ENCODE data around the gene ACBD3.

Gene ACBD3

GRCh38 chr1:226098870-226099835 is 87.4 kb downstream of the ACBD3 start:
- Histone ChIP-seq H3K9ac (ENCODE audit: low read depth, low read length) (no peak overlapping the region), H3K9me3 (ENCODE audit: insufficient read depth, low read length, severe bottlenecking) (no peaks in the 10 kb centered on the region), H3K79me2 (ENCODE audit: insufficient read depth, low read length) (no peaks in the 10 kb centered on the region), H4K20me1 (ENCODE audit: insufficient read depth, low read length) (no peaks in the 10 kb centered on the region), H3K4me1 (ENCODE audit: insufficient read depth, low read length) (no peaks in the 10 kb centered on the region), H3K36me3 (ENCODE audit: insufficient read depth, low read length) (no peaks in the 10 kb centered on the region), H3K4me3 (ENCODE audit: low read depth in 1 of 2, low read length in 2 of 2) (no peak overlapping the region), H2AFZ (ENCODE audit: low read depth, low read length) (no peak overlapping the region), H3K27ac (ENCODE audit: low read length) (no peak overlapping the region), H3K4me2 (ENCODE audit: insufficient read depth, low read length) (no peak overlapping the region), H3K27me3 (ENCODE audit: insufficient read depth, low read length, poor library complexity) (peaks cover 8% of the 10 kb centered on the region)
- ATAC-seq (ENCODE audit: insufficient read depth, low read depth) (no peak), DNase-seq (no peak)
- TF ChIP-seq EZH2 (IDR thresholded peaks at IDR 0.05; ENCODE audit: borderline replicate concordance, low read depth, low read length, severe bottlenecking), result no peak
- TF ChIP-seq, protein P1, sequence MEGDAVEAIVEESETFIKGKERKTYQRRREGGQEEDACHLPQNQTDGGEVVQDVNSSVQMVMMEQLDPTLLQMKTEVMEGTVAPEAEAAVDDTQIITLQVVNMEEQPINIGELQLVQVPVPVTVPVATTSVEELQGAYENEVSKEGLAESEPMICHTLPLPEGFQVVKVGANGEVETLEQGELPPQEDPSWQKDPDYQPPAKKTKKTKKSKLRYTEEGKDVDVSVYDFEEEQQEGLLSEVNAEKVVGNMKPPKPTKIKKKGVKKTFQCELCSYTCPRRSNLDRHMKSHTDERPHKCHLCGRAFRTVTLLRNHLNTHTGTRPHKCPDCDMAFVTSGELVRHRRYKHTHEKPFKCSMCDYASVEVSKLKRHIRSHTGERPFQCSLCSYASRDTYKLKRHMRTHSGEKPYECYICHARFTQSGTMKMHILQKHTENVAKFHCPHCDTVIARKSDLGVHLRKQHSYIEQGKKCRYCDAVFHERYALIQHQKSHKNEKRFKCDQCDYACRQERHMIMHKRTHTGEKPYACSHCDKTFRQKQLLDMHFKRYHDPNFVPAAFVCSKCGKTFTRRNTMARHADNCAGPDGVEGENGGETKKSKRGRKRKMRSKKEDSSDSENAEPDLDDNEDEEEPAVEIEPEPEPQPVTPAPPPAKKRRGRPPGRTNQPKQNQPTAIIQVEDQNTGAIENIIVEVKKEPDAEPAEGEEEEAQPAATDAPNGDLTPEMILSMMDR (IDR thresholded peaks at IDR 0.05; ENCODE audit: borderline replicate concordance, extremely low read depth, low read length, poor library complexity, severe bottlenecking), result no peak

GRCh38 chr1:226097866-226098625 is 88.5 kb downstream of the ACBD3 start:
- no peak for DNase-seq
- Histone ChIP-seq H3K79me2 (ENCODE audit: insufficient read depth, low read length) (no peaks in the 10 kb centered on the region), H3K9ac (ENCODE audit: low read depth, low read length) (no peak overlapping the region), H3K4me2 (ENCODE audit: insufficient read depth, low read length) (no peak overlapping the region), H3K27ac (ENCODE audit: low read length) (no peak overlapping the region), H3K9me3 (ENCODE audit: insufficient read depth, low read length, severe bottlenecking) (no peaks in the 10 kb centered on the region), H3K4me1 (ENCODE audit: insufficient read depth, low read length) (no peaks in the 10 kb centered on the region), H4K20me1 (ENCODE audit: insufficient read depth, low read length) (no peaks in the 10 kb centered on the region), H3K4me3 (ENCODE audit: low read depth in 1 of 2, low read length in 2 of 2) (no peak overlapping the region), H2AFZ (ENCODE audit: low read depth, low read length) (no peak overlapping the region), H3K36me3 (ENCODE audit: insufficient read depth, low read length) (no peaks in the 10 kb centered on the region), H3K27me3 (ENCODE audit: insufficient read depth, low read length, poor library complexity) (peaks cover 8% of the 10 kb centered on the region)
- no peak for TF ChIP-seq EZH2 (IDR thresholded peaks at IDR 0.05; ENCODE audit: borderline replicate concordance, low read depth, low read length, severe bottlenecking)
- TF ChIP-seq, protein P1 (IDR thresholded peaks at IDR 0.05; ENCODE audit: borderline replicate concordance, extremely low read depth, low read length, poor library complexity, severe bottlenecking), result no peak
- ATAC-seq (ENCODE audit: insufficient read depth, low read depth), result no peak

- H3K36me3 ChIP-seq (ENCODE audit: insufficient read depth, low read length), result no peaks in the 10 kb centered on the region
- no peak overlapping the region for H3K4me2 ChIP-seq (ENCODE audit: insufficient read depth, low read length)
- H4K20me1 ChIP-seq (ENCODE audit: insufficient read depth, low read length), result no peaks in the 10 kb centered on the region
- TF ChIP-seq EZH2 (IDR thresholded peaks at IDR 0.05; ENCODE audit: borderline replicate concordance, low read depth, low read length, severe bottlenecking), result no peak
- TF ChIP-seq, protein P1 (IDR thresholded peaks at IDR 0.05; ENCODE audit: borderline replicate concordance, extremely low read depth, low read length, poor library complexity, severe bottlenecking), result no peak
- no peaks in the 10 kb centered on the region for H3K4me1 ChIP-seq (ENCODE audit: insufficient read depth, low read length)
- H3K4me3 ChIP-seq (ENCODE audit: low read depth in 1 of 2, low read length in 2 of 2), result no peak overlapping the region
- ATAC-seq (ENCODE audit: insufficient read depth, low read depth), result no peak
- no peak overlapping the region for H3K9ac ChIP-seq (ENCODE audit: low read depth, low read length)
- DNase-seq, result no peak
- H3K79me2 ChIP-seq (ENCODE audit: insufficient read depth, low read length), result no peaks in the 10 kb centered on the region
- peaks cover 8% of the 10 kb centered on the region for H3K27me3 ChIP-seq (ENCODE audit: insufficient read depth, low read length, poor library complexity)
- H2AFZ ChIP-seq (ENCODE audit: low read depth, low read length), result no peak overlapping the region
- H3K9me3 ChIP-seq (ENCODE audit: insufficient read depth, low read length, severe bottlenecking), result no peaks in the 10 kb centered on the region
- H3K27ac ChIP-seq (ENCODE audit: low read length), result no peak overlapping the region
Measured at GRCh38 chr1:226095286-226095685, 91.3 kb downstream of the ACBD3 start.
